Measurements from ENCODE around the gene TIFAB.
"Not testable (repeated sequence)": the region's sequence is repeated elsewhere in the genome, so short reads cannot be mapped to it uniquely, and the experiment has no call there.

The TIFAB gene

GRCh38 chr5:135452321-135453030 is at the start of gene TIFAB:
Gene TIFAB (minus strand): TSS chr5:135452351. CDS start chr5:135449939, 2,412 bp downstream.
- no peak for DNase-seq
- in situ Hi-C loops (cut with MboI; ENCODE audit: low pct_unique_long_range_greater_than_20kb, low sequenced_read_pairs), result no loop called here

- no peak for DNase-seq
Measured at GRCh38 chr5:135498637-135498995, 46.5 kb upstream of the TIFAB start.

GRCh38 chr5:135497971-135498636 is 46.0 kb upstream of the TIFAB start:
- in situ Hi-C loops (cut with MboI; ENCODE audit: low pct_unique_long_range_greater_than_20kb, low sequenced_read_pairs), result no loop called here

More at GRCh38 chr5:135498637-135498995, 46.5 kb upstream of the TIFAB start:
- in situ Hi-C loops (cut with MboI; ENCODE audit: low pct_unique_long_range_greater_than_20kb, low sequenced_read_pairs), result no loop called here

GRCh38 chr5:135495531-135495930 is 43.4 kb upstream of the TIFAB start:
- in situ Hi-C loops (cut with MboI; ENCODE audit: low pct_unique_long_range_greater_than_20kb, low sequenced_read_pairs), result not testable (repeated sequence)
- peak; percentile 78 for DNase-seq

More at GRCh38 chr5:135497971-135498636, 46.0 kb upstream of the TIFAB start:
- DNase-seq, result no peak

- in situ Hi-C loops (cut with MboI; ENCODE audit: low pct_unique_long_range_greater_than_20kb, low sequenced_read_pairs), result no loop called here
- no peak for DNase-seq
Measured at GRCh38 chr5:135494196-135494595, 42.0 kb upstream of the TIFAB start.

GRCh38 chr5:135493406-135494180 is 41.4 kb upstream of the TIFAB start:
- in situ Hi-C loops (cut with MboI; ENCODE audit: low pct_unique_long_range_greater_than_20kb, low sequenced_read_pairs), result no loop called here
- peak; percentile 35 for DNase-seq

GRCh38 chr5:135492319-135492626 is 40.1 kb upstream of the TIFAB start:
- no peak for DNase-seq
- in situ Hi-C loops (cut with MboI; ENCODE audit: low pct_unique_long_range_greater_than_20kb, low sequenced_read_pairs), result no loop called here

- DNase-seq, result no peak
- in situ Hi-C loops (cut with MboI; ENCODE audit: low pct_unique_long_range_greater_than_20kb, low sequenced_read_pairs), result no loop called here
Measured at GRCh38 chr5:135491552-135492318, 39.6 kb upstream of the TIFAB start.

- no peak for DNase-seq
- in situ Hi-C loops (cut with MboI; ENCODE audit: low pct_unique_long_range_greater_than_20kb, low sequenced_read_pairs), result no loop called here
Measured at GRCh38 chr5:135491038-135491551, 38.9 kb upstream of the TIFAB start.

- no peak for DNase-seq
- in situ Hi-C loops (cut with MboI; ENCODE audit: low pct_unique_long_range_greater_than_20kb, low sequenced_read_pairs), result no loop called here
Measured at GRCh38 chr5:135490245-135491037, 38.3 kb upstream of the TIFAB start.

- no peak for DNase-seq
- in situ Hi-C loops (cut with MboI; ENCODE audit: low pct_unique_long_range_greater_than_20kb, low sequenced_read_pairs), result no loop called here
Measured at GRCh38 chr5:135489466-135490244, 37.5 kb upstream of the TIFAB start.

GRCh38 chr5:135488727-135489465 is 36.7 kb upstream of the TIFAB start:
- in situ Hi-C loops (cut with MboI; ENCODE audit: low pct_unique_long_range_greater_than_20kb, low sequenced_read_pairs), result no loop called here
- no peak for DNase-seq

GRCh38 chr5:135487839-135488514 is 35.8 kb upstream of the TIFAB start:
- DNase-seq, result no peak
- in situ Hi-C loops (cut with MboI; ENCODE audit: low pct_unique_long_range_greater_than_20kb, low sequenced_read_pairs), result no loop called here

GRCh38 chr5:135487037-135487395 is 34.9 kb upstream of the TIFAB start:
- in situ Hi-C loops (cut with MboI; ENCODE audit: low pct_unique_long_range_greater_than_20kb, low sequenced_read_pairs), result no loop called here
- DNase-seq, result no peak

- in situ Hi-C loops (cut with MboI; ENCODE audit: low pct_unique_long_range_greater_than_20kb, low sequenced_read_pairs), result no loop called here
- no peak for DNase-seq
Measured at GRCh38 chr5:135486131-135487036, 34.2 kb upstream of the TIFAB start.

- DNase-seq, result no peak
- in situ Hi-C loops (cut with MboI; ENCODE audit: low pct_unique_long_range_greater_than_20kb, low sequenced_read_pairs), result no loop called here
Measured at GRCh38 chr5:135484674-135485086, 32.5 kb upstream of the TIFAB start.
